ENCODE measurements around the gene MOCS1.

The MOCS1 gene

GRCh38 chr6:39922821-39923220 lies 11.4 kb downstream of the MOCS1 start:
- DNase-seq: no peak

- no peak for DNase-seq
Observed at GRCh38 chr6:39920157-39920556, 14.1 kb downstream of the MOCS1 start.

- DNase-seq: no peak
Observed at GRCh38 chr6:39918831-39919230, 15.4 kb downstream of the MOCS1 start.

- no peak for DNase-seq
Observed at GRCh38 chr6:39917981-39918380, 16.3 kb downstream of the MOCS1 start.

GRCh38 chr6:39917329-39917728 lies 16.9 kb downstream of the MOCS1 start:
- no peak for DNase-seq

- no peak for DNase-seq
Observed at GRCh38 chr6:39915866-39916265, 18.4 kb downstream of the MOCS1 start.

GRCh38 chr6:39914239-39914638 lies 20.0 kb downstream of the MOCS1 start:
- no peak for DNase-seq

- DNase-seq: no peak
Observed at GRCh38 chr6:39913391-39913916, 20.8 kb downstream of the MOCS1 start.

- no peak for DNase-seq
Observed at GRCh38 chr6:39912446-39912845, 21.8 kb downstream of the MOCS1 start.

- DNase-seq: no peak
Observed at GRCh38 chr6:39911513-39912125, 22.6 kb downstream of the MOCS1 start.

- DNase-seq: no peak
Observed at GRCh38 chr6:39910744-39911143, 23.5 kb downstream of the MOCS1 start.

- no peak for DNase-seq
Observed at GRCh38 chr6:39910164-39910563, 24.1 kb downstream of the MOCS1 start.

GRCh38 chr6:39909701-39910100 lies 24.6 kb downstream of the MOCS1 start:
- no peak for DNase-seq

- DNase-seq: no peak
Observed at GRCh38 chr6:39908838-39909583, 25.3 kb downstream of the MOCS1 start.

- DNase-seq: no peak
Observed at GRCh38 chr6:39907871-39908575, 26.2 kb downstream of the MOCS1 start.

GRCh38 chr6:39906318-39906761 lies 27.9 kb downstream of the MOCS1 start:
- no peak for DNase-seq

GRCh38 chr6:39905640-39905975 lies 28.7 kb downstream of the MOCS1 start:
- no peak for DNase-seq

- no peak for DNase-seq
Observed at GRCh38 chr6:39904946-39905639, 29.2 kb downstream of the MOCS1 start.

GRCh38 chr6:39903656-39904055 lies 30.6 kb downstream of the MOCS1 start:
- DNase-seq: no peak

- no peak for DNase-seq
Observed at GRCh38 chr6:39902786-39903465, 31.3 kb downstream of the MOCS1 start.

- DNase-seq: no peak
Observed at GRCh38 chr6:39902136-39902535, 32.1 kb downstream of the MOCS1 start.

GRCh38 chr6:39901670-39902069 lies 32.6 kb downstream of the MOCS1 start:
- no peak for DNase-seq
